HG03575 (cell line): ENCODE results near the gene ADAMTS14.
"Not testable (repeated sequence)": the region's sequence is repeated elsewhere in the genome, so short reads cannot be mapped to it uniquely, and the experiment has no call there.

Experiments used
- ATAC-seq: cut with Tn5 transposase; IDR thresholded peaks from one replicate; pipeline ENCODE4 v1.9.1; 2021; ENCODE audit not compliant: unreplicated experiment, insufficient number of reproducible peaks, low FRiP score; ENCODE audit errors: extremely low read depth

Gene ADAMTS14

DNA sequence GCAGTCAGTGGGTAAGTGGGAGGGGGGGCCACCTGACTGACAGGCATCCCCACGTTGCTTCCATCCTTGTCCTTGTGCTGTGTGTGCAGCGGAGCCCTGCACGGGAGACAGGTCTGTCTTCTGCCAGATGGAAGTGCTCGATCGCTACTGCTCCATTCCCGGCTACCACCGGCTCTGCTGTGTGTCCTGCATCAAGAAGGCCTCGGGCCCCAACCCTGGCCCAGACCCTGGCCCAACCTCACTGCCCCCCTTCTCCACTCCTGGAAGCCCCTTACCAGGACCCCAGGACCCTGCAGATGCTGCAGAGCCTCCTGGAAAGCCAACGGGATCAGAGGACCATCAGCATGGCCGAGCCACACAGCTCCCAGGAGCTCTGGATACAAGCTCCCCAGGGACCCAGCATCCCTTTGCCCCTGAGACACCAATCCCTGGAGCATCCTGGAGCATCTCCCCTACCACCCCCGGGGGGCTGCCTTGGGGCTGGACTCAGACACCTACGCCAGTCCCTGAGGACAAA lies 88.0 kb downstream of the ADAMTS14 start:
- no peak for ATAC-seq

DNA sequence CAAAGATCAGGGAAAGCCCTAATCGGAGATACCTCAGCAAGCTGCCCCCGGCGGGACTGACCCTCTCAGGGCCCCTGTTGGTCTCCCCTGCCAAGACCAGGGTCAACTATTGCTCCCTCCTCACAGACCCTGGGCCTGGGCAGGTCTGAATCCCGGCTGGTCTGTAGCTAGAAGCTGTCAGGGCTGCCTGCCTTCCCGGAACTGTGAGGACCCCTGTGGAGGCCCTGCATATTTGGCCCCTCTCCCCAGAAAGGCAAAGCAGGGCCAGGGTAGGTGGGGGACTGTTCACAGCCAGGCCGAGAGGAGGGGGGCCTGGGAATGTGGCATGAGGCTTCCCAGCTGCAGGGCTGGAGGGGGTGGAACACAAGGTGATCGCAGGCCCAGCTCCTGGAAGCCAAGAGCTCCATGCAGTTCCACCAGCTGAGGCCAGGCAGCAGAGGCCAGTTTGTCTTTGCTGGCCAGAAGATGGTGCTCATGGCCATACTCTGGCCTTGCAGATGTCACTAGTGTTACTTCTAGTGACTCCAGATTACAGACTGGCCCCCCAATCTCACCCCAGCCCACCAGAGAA lies 88.8 kb downstream of the ADAMTS14 start:
- no peak for ATAC-seq

GRCh38 chr10:70761727-70762350 lies 89.5 kb downstream of the ADAMTS14 start:
- ATAC-seq = no peak

- ATAC-seq = no peak
Measured at GRCh38 chr10:70762441-70763175, 90.3 kb downstream of the ADAMTS14 start.

- no peak for ATAC-seq
Measured at GRCh38 chr10:70763567-70763966, 91.3 kb downstream of the ADAMTS14 start.

- no peak for ATAC-seq
Measured at GRCh38 chr10:70765794-70766594, 93.7 kb downstream of the ADAMTS14 start.

GRCh38 chr10:70768026-70768685 lies 95.8 kb downstream of the ADAMTS14 start:
- ATAC-seq = not testable (repeated sequence)

DNA sequence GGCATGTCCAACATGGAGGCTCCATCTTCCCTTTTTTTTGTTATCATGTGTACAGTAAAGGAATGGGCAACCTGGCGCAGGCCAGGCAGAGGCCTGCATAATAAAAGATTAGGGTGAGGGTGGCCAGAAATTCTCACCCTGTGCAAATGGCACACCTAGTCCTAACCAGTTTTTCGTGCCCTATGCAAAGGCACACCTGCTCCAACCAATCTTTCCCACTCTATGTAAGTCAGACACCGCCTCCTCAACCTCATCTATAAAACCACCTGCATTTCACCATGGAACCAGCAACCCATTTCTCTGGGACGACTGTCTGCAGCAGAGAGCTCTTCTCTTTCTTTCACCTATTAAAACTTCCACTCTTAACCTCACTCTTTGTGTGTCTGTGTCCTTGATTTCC lies 96.8 kb downstream of the ADAMTS14 start:
- ATAC-seq = no peak

DNA sequence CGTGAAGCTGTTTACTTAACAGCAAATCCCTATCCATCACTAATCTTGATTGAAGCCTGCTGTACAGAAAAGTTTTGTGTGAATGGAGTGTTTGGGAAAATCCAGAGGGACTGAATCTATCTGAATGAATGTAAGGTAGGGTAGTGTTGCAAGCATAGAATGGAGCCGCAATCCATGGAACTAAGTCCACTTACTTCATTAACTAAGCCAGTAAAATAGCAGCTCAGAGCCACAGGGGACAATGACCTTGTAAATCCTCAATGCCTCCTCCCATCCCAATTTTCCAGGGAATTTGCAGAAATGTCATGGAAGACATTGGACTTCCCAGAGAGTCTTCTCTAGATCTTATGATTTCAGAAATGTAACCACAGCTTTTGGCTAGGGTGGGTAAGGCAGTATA lies 97.7 kb downstream of the ADAMTS14 start:
- no peak for ATAC-seq

DNA sequence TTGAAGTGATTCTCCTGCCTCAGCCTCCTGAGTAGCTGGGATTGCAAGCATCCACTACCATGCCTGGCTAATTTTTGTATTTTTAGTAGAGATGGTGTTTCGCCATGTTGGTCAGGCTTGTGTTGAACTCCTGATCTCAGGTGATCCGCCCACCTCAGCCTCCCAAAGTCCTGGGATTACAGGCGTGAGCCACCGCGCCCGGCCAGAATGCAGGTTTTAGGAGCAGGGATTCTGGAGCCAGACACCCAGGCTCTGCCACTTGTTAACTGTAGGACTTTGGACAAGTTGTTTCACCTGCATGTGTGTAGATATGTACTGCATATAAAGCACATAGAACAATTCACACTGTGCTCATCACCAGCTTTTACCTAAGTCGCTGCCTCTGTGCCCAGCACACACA lies 98.2 kb downstream of the ADAMTS14 start:
- not testable (repeated sequence) for ATAC-seq

DNA sequence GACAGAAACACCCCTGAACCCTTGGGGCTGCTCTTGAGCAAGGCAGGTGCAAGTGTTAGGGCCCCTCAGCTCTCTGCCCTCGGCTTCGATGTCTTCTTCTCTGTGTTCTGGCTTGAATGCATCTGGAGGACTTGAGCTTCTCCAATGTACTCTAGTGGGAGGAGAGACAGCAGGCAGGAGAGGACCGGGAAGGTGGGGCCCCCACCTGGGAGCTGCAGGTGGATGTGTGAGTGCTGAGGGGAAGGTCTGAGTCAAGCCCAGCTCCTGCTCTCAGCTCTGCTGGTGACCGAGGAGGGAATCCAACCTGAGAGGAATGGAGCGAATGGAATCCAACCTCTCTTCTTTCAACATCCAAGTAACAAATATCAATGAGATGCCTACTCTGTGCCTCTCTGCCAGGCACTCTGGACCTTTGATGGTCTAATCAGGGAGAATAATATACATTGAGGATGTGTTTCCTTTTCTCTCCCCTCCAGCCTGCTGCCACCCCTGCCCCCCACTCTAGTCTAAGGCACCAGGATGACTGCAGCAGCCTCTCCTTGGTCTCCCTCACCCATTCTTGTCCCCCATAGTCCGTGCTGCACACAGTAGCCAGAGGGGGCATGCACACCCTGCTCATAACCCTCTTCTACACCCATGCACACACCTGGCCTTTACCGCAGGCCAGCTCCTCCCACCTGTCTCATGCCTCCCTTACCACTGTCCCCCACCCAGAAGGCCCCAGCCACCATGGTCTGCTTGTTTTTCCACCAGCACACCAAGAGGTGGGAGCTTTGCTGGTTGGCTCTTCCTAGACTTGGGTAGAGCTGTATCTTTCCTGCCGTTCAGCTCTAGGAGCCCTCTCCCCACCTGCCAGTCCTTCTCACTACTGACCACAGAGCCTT lies 99.2 kb downstream of the ADAMTS14 start:
- no peak for ATAC-seq

DNA sequence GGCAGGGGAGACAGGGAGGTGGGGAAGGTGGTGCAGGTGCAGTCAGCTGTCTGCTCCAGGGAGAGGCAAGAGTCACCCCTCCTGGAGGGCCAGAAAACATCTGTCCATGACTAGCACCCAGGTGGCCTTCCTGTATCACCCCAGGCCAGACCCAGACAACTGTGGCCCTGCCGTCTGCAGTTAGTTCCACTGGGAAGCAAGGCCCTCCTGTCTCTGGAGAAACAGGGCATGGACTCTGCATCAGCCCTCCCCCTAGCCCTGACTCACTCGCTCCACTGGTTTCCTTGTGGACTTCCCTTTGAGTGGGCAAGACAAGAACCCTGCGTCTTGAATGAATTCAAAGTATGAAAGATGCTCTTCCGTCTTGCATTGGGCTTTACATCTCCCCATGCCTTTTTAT lies 100.3 kb downstream of the ADAMTS14 start:
- no peak for ATAC-seq

DNA sequence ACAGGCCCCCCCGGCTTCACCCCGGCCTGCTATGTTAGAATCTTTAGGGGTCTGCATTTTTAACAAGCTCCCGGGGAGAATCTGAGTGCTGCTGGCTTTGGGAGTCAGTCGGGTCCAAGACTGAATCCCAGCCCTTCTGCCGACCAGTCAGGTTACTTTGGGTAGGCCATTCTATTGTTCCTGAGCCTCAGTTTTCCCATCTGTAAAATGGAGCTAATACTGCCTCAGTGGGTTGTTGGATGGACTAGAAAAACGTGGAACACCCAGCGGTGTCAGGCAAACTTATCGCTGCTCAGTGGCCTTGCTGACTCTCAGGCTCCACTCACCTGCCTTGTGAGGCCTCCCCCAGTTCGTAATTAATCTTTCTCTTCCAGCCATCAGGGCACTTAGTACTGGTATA lies 101.2 kb downstream of the ADAMTS14 start:
- no peak for ATAC-seq

GRCh38 chr10:70773965-70774809 lies 101.9 kb downstream of the ADAMTS14 start:
- ATAC-seq = no peak

GRCh38 chr10:70774810-70775678 lies 102.7 kb downstream of the ADAMTS14 start:
- no peak for ATAC-seq

GRCh38 chr10:70775679-70776454 lies 103.6 kb downstream of the ADAMTS14 start:
- ATAC-seq = no peak
